ENCODE measurements around the gene FAM131A.

FAM131A gene

GRCh38 chr3:184353546-184353941 lies 16.1 kb downstream of the FAM131A start:
- no peak for DNase-seq (ENCODE audit: low read depth, low spot score)
- Histone ChIP-seq H3K4me1 (ENCODE audit: insufficient read depth, insufficient read length) (peaks cover 24% of the 10 kb centered on the region), H3K4me3 (ENCODE audit: insufficient read length, low read depth) (no peak overlapping the region), H3K9me3 (ENCODE audit: insufficient read depth, low read length) (no peaks in the 10 kb centered on the region), H3K9ac (ENCODE audit: insufficient read length, low read depth) (no peak overlapping the region), H3K27me3 (ENCODE audit: insufficient read depth, insufficient read length) (no peaks in the 10 kb centered on the region), H3K36me3 (ENCODE audit: insufficient read depth, insufficient read length, low read length) (peaks cover 80% of the 10 kb centered on the region)
- no peak for TF ChIP-seq ZNF274 (IDR thresholded peaks at IDR 0.05; ENCODE audit: low read depth, low read length)

- no peak overlapping the region for H3K4me3 ChIP-seq (ENCODE audit: insufficient read length, low read depth)
- H3K27me3 ChIP-seq (ENCODE audit: insufficient read depth, insufficient read length), result no peaks in the 10 kb centered on the region
- H3K4me1 ChIP-seq (ENCODE audit: insufficient read depth, insufficient read length), result peaks cover 31% of the 10 kb centered on the region
- TF ChIP-seq ZNF274 (IDR thresholded peaks at IDR 0.05; ENCODE audit: low read depth, low read length), result no peak
- no peak for TF ChIP-seq YY1 (IDR thresholded peaks at IDR 0.05; ENCODE audit: insufficient read depth, insufficient read length)
- TF ChIP-seq SUZ12 (IDR thresholded peaks at IDR 0.05; ENCODE audit: extremely low read depth, insufficient read depth, insufficient read length), result no peak
- no peaks in the 10 kb centered on the region for H3K9me3 ChIP-seq (ENCODE audit: insufficient read depth, low read length)
- DNase-seq (ENCODE audit: low read depth, low spot score), result no peak
- peaks cover 83% of the 10 kb centered on the region for H3K36me3 ChIP-seq (ENCODE audit: insufficient read depth, insufficient read length, low read length)
- H3K9ac ChIP-seq (ENCODE audit: insufficient read length, low read depth), result peak overlapping the region; percentile 27
Observed at GRCh38 chr3:184354121-184354728, 16.8 kb downstream of the FAM131A start.

- no peak overlapping the region for H3K4me3 ChIP-seq (ENCODE audit: insufficient read length, low read depth)
- no peak for DNase-seq (ENCODE audit: low read depth, low spot score)
- H3K9me3 ChIP-seq (ENCODE audit: insufficient read depth, low read length), result no peaks in the 10 kb centered on the region
- H3K36me3 ChIP-seq (ENCODE audit: insufficient read depth, insufficient read length, low read length), result peaks cover 78% of the 10 kb centered on the region
- no peaks in the 10 kb centered on the region for H3K27me3 ChIP-seq (ENCODE audit: insufficient read depth, insufficient read length)
- TF ChIP-seq ZNF274 (IDR thresholded peaks at IDR 0.05; ENCODE audit: low read depth, low read length), result no peak
- no peak for TF ChIP-seq SUZ12 (IDR thresholded peaks at IDR 0.05; ENCODE audit: extremely low read depth, insufficient read depth, insufficient read length)
- TF ChIP-seq YY1 (IDR thresholded peaks at IDR 0.05; ENCODE audit: insufficient read depth, insufficient read length), result no peak
- no peak overlapping the region for H3K9ac ChIP-seq (ENCODE audit: insufficient read length, low read depth)
- H3K4me1 ChIP-seq (ENCODE audit: insufficient read depth, insufficient read length), result peaks cover 36% of the 10 kb centered on the region
Observed at GRCh38 chr3:184354754-184355153, 17.4 kb downstream of the FAM131A start.

- no peak for DNase-seq (ENCODE audit: low read depth, low spot score)
Observed at GRCh38 chr3:184355261-184356040, 18.1 kb downstream of the FAM131A start.

GRCh38 chr3:184357248-184358123 lies 20.1 kb downstream of the FAM131A start:
- Histone ChIP-seq H3K36me3 (ENCODE audit: insufficient read depth, insufficient read length, low read length) (peaks cover 62% of the 10 kb centered on the region), H3K4me3 (ENCODE audit: insufficient read length, low read depth) (no peak overlapping the region), H3K27me3 (ENCODE audit: insufficient read depth, insufficient read length) (no peaks in the 10 kb centered on the region), H3K4me1 (ENCODE audit: insufficient read depth, insufficient read length) (peaks cover 29% of the 10 kb centered on the region), H3K9me3 (ENCODE audit: insufficient read depth, low read length) (no peaks in the 10 kb centered on the region), H3K9ac (ENCODE audit: insufficient read length, low read depth) (no peak overlapping the region)
- no peak for TF ChIP-seq ZNF274 (IDR thresholded peaks at IDR 0.05; ENCODE audit: low read depth, low read length)
- no peak for TF ChIP-seq YY1 (IDR thresholded peaks at IDR 0.05; ENCODE audit: insufficient read depth, insufficient read length)
- no peak for TF ChIP-seq SUZ12 (IDR thresholded peaks at IDR 0.05; ENCODE audit: extremely low read depth, insufficient read depth, insufficient read length)
- DNase-seq (ENCODE audit: low read depth, low spot score), result no peak

More at GRCh38 chr3:184355261-184356040, 18.1 kb downstream of the FAM131A start:
- Histone ChIP-seq H3K9ac (ENCODE audit: insufficient read length, low read depth) (no peak overlapping the region), H3K9me3 (ENCODE audit: insufficient read depth, low read length) (no peaks in the 10 kb centered on the region), H3K27me3 (ENCODE audit: insufficient read depth, insufficient read length) (no peaks in the 10 kb centered on the region), H3K4me3 (ENCODE audit: insufficient read length, low read depth) (no peak overlapping the region), H3K36me3 (ENCODE audit: insufficient read depth, insufficient read length, low read length) (peaks cover 76% of the 10 kb centered on the region), H3K4me1 (ENCODE audit: insufficient read depth, insufficient read length) (peaks cover 39% of the 10 kb centered on the region)
- TF ChIP-seq YY1 (IDR thresholded peaks at IDR 0.05; ENCODE audit: insufficient read depth, insufficient read length), result no peak
- no peak for TF ChIP-seq ZNF274 (IDR thresholded peaks at IDR 0.05; ENCODE audit: low read depth, low read length)
- no peak for TF ChIP-seq SUZ12 (IDR thresholded peaks at IDR 0.05; ENCODE audit: extremely low read depth, insufficient read depth, insufficient read length)

GRCh38 chr3:184358124-184358767 lies 20.8 kb downstream of the FAM131A start:
- no peak overlapping the region for H3K9ac ChIP-seq (ENCODE audit: insufficient read length, low read depth)
- peaks cover 29% of the 10 kb centered on the region for H3K4me1 ChIP-seq (ENCODE audit: insufficient read depth, insufficient read length)
- no peak for TF ChIP-seq SUZ12 (IDR thresholded peaks at IDR 0.05; ENCODE audit: extremely low read depth, insufficient read depth, insufficient read length)
- TF ChIP-seq ZNF274 (IDR thresholded peaks at IDR 0.05; ENCODE audit: low read depth, low read length), result no peak
- TF ChIP-seq YY1 (IDR thresholded peaks at IDR 0.05; ENCODE audit: insufficient read depth, insufficient read length), result no peak
- peaks cover 55% of the 10 kb centered on the region for H3K36me3 ChIP-seq (ENCODE audit: insufficient read depth, insufficient read length, low read length)
- DNase-seq (ENCODE audit: low read depth, low spot score), result no peak
- H3K9me3 ChIP-seq (ENCODE audit: insufficient read depth, low read length), result no peaks in the 10 kb centered on the region
- H3K27me3 ChIP-seq (ENCODE audit: insufficient read depth, insufficient read length), result no peaks in the 10 kb centered on the region
- H3K4me3 ChIP-seq (ENCODE audit: insufficient read length, low read depth), result no peak overlapping the region

Data from NT2/D1 (cell line).